GM12878 (cell line): ENCODE measurements around the gene ELMO2. TPM values are rescaled to one million over a fixed set of nuclear protein-coding genes. Genes with fewer than 3 reads are reported as not detected.

ENCODE experiments used
- ATAC-seq: fragments of 200-7000 bp; cut with Tn5 transposase; 3 replicates; pipeline ENCODE4 v1.9.1; 2020; ENCODE audit warnings: mild to moderate bottlenecking, moderate library complexity
- BruUV-seq: library from RNA; stranded (reverse); fragments of 400-500 nt; replicated peaks from 2 replicates; lab custom pipeline; 2021; lab: Mats Ljungman, UMichigan
- CTCF ChIA-PET: fragments of 300-600 bp; sonication (Branson Sonifier 250); formaldehyde crosslinking; extraction: SDS; loops from one replicate; lab custom pipeline; 2021; ENCODE audit warnings: inconsistent platforms; lab: Yijun Ruan, JAX
- POLR2A ChIA-PET: fragments of 350-600 bp; formaldehyde crosslinking; extraction: SDS; loops from one replicate; lab custom pipeline; 2021; ENCODE audit warnings: inconsistent platforms; lab: Charles Lee
- RAD21 ChIA-PET: fragments of 300-600 bp; sonication (Branson Sonifier 250); formaldehyde crosslinking; loops from one replicate; lab custom pipeline; 2023; ENCODE audit warnings: antibody characterized with exemption; ENCODE audit not compliant: unreplicated experiment; lab: Charles Lee
- SMC1A ChIA-PET: fragments of 300-600 bp; sonication (Branson Sonifier 250); formaldehyde crosslinking; loops from one replicate; lab custom pipeline; 2023; ENCODE audit not compliant: unreplicated experiment, uncharacterized antibody; lab: Charles Lee
- DNase-seq: peaks from one replicate; pipeline ENCODE4 v3.0.0-alpha.2; 2011; ENCODE audit warnings: low read depth, low spot score
- FAIRE-seq: peaks from 3 replicates; lab custom pipeline; 2011; peaks lifted over from hg19 to GRCh38; lab: Jason Lieb, UNC
- H2AFZ ChIP-seq: 2 replicates; pipeline ENCODE4 v1.6.0; 2011; ENCODE audit warnings: low read depth, low read length, control low read depth; ENCODE audit not compliant: control insufficient read depth
- H3K27ac ChIP-seq: 2 replicates; pipeline ENCODE4 v1.5.1; 2011; ENCODE audit warnings: control low read depth; ENCODE audit not compliant: control insufficient read depth, insufficient read depth
- H3K27me3 ChIP-seq, 2 experiments: replicated peaks in 1 of 2; 2 replicates each; pipeline versions ENCODE4 v1.6.0 to v1.6.1; 2011; ENCODE audit warnings: low read length in 1 of 2; ENCODE audit not compliant: control insufficient read depth in 2 of 2, insufficient read depth in 2 of 2
- H3K36me3 ChIP-seq, 2 experiments: 2 replicates each; pipeline ENCODE4 v1.5.1; 2011; ENCODE audit warnings: low read length in 1 of 2; ENCODE audit not compliant: control insufficient read depth in 2 of 2, insufficient read depth in 2 of 2
- H3K4me1 ChIP-seq: 2 replicates; pipeline ENCODE4 v1.6.1; 2011; ENCODE audit warnings: mild to moderate bottlenecking, low read length, moderate library complexity, mixed read lengths; ENCODE audit not compliant: control insufficient read depth, insufficient read depth
- H3K4me2 ChIP-seq: 2 replicates; pipeline ENCODE4 v1.6.0; 2011; ENCODE audit warnings: control low read depth; ENCODE audit not compliant: control insufficient read depth, insufficient read depth
- H3K4me3 ChIP-seq: fragments of 200-600 bp; sonication (generic); 2 replicates; pipeline ENCODE4 v1.5.1; 2016
- H3K79me2 ChIP-seq: 2 replicates; pipeline ENCODE4 v1.6.0; 2011; ENCODE audit warnings: low read length; ENCODE audit not compliant: control insufficient read depth, insufficient read depth
- H3K9ac ChIP-seq: 2 replicates; pipeline ENCODE4 v1.8.0; 2011; ENCODE audit warnings: low read length, control low read depth, mixed read lengths; ENCODE audit not compliant: control insufficient read depth, insufficient read depth
- H3K9me3 ChIP-seq: replicated peaks from 3 replicates; pipeline ENCODE4 v1.5.1; 2011; ENCODE audit warnings: mild to moderate bottlenecking, low read length; ENCODE audit not compliant: control insufficient read depth, insufficient read depth
- H4K20me1 ChIP-seq: 2 replicates; pipeline ENCODE4 v1.6.0; 2011; ENCODE audit not compliant: control insufficient read depth, insufficient read depth
- ESRRA ChIP-seq: IDR thresholded peaks from 2 replicates; pipeline ENCODE4 v1.6.1; 2012; ENCODE audit warnings: mild to moderate bottlenecking, low read length, improper control_type of control experiment
- MTA3 ChIP-seq: IDR thresholded peaks from 2 replicates; pipeline ENCODE4 v1.6.1; 2012; ENCODE audit warnings: low read length, inconsistent platforms, borderline replicate concordance
- SIX5 ChIP-seq: IDR thresholded peaks from 2 replicates; pipeline ENCODE4 v1.6.1; 2011; ENCODE audit warnings: mild to moderate bottlenecking, low read depth, low read length, moderate library complexity; ENCODE audit not compliant: severe bottlenecking
- TCF12 ChIP-seq: IDR thresholded peaks from 2 replicates; pipeline ENCODE4 v1.6.1; 2011; ENCODE audit warnings: low read depth, mild to moderate bottlenecking, low read length
- WRNIP1 ChIP-seq: IDR thresholded peaks from 2 replicates; pipeline ENCODE4 v1.6.1; 2011; ENCODE audit warnings: low read depth, low read length, improper control_type of control experiment, borderline replicate concordance
- YY1 ChIP-seq: IDR thresholded peaks from 2 replicates; pipeline ENCODE4 v1.6.1; 2011; ENCODE audit warnings: low read depth, mild to moderate bottlenecking, low read length
- WGBS: methylation state at CpG from one replicate; pipeline ENCODE4 v1.1.6; 2016; ENCODE audit warnings: low lambda C conversion rate; ENCODE audit not compliant: insufficient replicate concordance, insufficient coverage; ENCODE audit errors: missing lambda C conversion rate; 5-methylcytosine and 5-hydroxymethylcytosine counted together
- in situ Hi-C: fragments of 300-500 bp; cut with MboI; formaldehyde crosslinking; loops from 9 replicates; pipeline ENCODE4 v1.14.3; 2018; ENCODE audit warnings: mixed read lengths
- intact Hi-C: fragments of 100-400 bp; cut with micrococcal nuclease; formaldehyde crosslinking; loops from one replicate; pipeline ENCODE4 v1.14.2; 2022; ENCODE audit not compliant: unreplicated experiment
- polyA plus RNA-seq, 11 experiments: library from polyadenylated mRNA; depleted of rRNA in 4 of 11; unstranded in 6 of 11; stranded (reverse) in 5 of 11; fragments of >200 nt; fragmentation: Nextera tagmentation in 4 of 11; fragmentation: Illumina TruSeq in 1 of 11; extraction: Ambion mirVana in 4 of 11; extraction: Trizol in 1 of 11; gene quantifications; 1 replicate in 1 of 11; 2 replicates in 10 of 11; pipeline versions ENCODE4 v1.2.1 to v1.2.3, GENCODE V29; 2011 to 2016; ENCODE audit warnings: inconsistent platforms in 2 of 11, missing spikeins in 2 of 11, low read depth in 1 of 11
- total RNA-seq, 4 experiments: library from RNA; depleted of rRNA in 3 of 4; stranded (reverse); fragments of >200 nt in 3 of 4; fragmentation: Illumina TruSeq in 1 of 4; extraction: Trizol in 1 of 4; gene quantifications; 2 replicates each; pipeline versions ENCODE4 v1.2.1 to v1.2.3, GENCODE V29; 2013 to 2021
- TF ChIP-seq, protein P1 (sequence below): IDR thresholded peaks from 2 replicates; pipeline ENCODE4 v1.6.1; 2012; ENCODE audit warnings: mild to moderate bottlenecking, low read depth, low read length
- TF ChIP-seq, protein P2 (sequence below): fragments of 450-650 bp; IDR thresholded peaks from 2 replicates; pipeline ENCODE4 v1.6.1; 2017; ENCODE audit warnings: antibody characterized with exemption, mild to moderate bottlenecking, moderate library complexity

Gene ELMO2
- total and polyA plus RNA-seq, 10 of the 15 experiments (the other 5 are each of a cell fraction or from before 2014, with no cell fraction given): 14.2 to 40.2 (median 37.6) TPM

DNA sequence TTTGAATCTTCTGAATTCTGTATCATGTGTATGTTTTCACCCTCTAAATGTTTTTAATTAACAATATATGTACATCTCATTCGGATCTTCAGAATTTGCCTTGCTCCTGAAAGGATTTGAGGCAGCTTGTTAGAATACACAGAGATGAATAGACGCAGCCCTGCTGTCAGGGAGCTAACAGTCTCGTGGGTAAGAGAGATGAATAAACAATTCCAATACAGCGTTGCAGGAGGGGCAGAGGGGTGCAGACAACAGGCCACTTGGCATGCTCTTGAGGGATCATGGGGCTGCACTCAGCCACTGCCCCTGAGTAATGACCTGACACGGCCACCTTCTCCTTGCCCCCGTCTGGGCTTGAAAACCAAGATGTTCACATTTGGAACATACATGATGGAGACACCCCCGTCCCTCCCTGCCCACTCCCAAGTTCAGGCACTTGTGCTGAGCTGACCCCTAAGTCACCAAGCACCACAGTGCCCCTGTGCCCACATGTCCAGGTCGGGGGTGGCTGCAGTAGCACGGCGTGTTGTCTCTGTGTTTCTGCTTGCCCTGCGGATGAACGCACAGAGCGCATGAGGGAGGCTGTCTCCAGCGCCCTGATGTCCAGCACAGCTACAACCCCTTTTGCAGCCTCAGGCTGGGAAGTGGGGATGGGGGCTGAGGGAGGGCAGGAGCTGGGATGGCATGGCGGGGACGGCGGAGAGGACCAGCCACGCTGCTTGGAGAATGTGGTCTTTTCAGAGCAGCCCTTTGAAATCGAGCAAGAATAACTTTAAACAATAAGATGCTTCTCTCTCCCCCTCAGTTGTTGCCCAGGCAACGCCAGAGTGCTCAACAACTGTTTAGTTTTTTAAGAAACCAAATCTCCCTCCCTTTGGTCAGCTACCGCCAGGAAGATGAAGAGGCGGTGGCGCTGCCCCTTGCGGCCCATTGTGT lies 65.1 kb downstream of the ELMO2 start:
- TF ChIP-seq TCF12 (no peak), YY1 (no peak), SIX5 (no peak), WRNIP1 (no peak), MTA3 (no peak), ESRRA (no peak)
- TF ChIP-seq, protein P1, sequence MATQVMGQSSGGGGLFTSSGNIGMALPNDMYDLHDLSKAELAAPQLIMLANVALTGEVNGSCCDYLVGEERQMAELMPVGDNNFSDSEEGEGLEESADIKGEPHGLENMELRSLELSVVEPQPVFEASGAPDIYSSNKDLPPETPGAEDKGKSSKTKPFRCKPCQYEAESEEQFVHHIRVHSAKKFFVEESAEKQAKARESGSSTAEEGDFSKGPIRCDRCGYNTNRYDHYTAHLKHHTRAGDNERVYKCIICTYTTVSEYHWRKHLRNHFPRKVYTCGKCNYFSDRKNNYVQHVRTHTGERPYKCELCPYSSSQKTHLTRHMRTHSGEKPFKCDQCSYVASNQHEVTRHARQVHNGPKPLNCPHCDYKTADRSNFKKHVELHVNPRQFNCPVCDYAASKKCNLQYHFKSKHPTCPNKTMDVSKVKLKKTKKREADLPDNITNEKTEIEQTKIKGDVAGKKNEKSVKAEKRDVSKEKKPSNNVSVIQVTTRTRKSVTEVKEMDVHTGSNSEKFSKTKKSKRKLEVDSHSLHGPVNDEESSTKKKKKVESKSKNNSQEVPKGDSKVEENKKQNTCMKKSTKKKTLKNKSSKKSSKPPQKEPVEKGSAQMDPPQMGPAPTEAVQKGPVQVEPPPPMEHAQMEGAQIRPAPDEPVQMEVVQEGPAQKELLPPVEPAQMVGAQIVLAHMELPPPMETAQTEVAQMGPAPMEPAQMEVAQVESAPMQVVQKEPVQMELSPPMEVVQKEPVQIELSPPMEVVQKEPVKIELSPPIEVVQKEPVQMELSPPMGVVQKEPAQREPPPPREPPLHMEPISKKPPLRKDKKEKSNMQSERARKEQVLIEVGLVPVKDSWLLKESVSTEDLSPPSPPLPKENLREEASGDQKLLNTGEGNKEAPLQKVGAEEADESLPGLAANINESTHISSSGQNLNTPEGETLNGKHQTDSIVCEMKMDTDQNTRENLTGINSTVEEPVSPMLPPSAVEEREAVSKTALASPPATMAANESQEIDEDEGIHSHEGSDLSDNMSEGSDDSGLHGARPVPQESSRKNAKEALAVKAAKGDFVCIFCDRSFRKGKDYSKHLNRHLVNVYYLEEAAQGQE: no peak
- TF ChIP-seq, protein P2, sequence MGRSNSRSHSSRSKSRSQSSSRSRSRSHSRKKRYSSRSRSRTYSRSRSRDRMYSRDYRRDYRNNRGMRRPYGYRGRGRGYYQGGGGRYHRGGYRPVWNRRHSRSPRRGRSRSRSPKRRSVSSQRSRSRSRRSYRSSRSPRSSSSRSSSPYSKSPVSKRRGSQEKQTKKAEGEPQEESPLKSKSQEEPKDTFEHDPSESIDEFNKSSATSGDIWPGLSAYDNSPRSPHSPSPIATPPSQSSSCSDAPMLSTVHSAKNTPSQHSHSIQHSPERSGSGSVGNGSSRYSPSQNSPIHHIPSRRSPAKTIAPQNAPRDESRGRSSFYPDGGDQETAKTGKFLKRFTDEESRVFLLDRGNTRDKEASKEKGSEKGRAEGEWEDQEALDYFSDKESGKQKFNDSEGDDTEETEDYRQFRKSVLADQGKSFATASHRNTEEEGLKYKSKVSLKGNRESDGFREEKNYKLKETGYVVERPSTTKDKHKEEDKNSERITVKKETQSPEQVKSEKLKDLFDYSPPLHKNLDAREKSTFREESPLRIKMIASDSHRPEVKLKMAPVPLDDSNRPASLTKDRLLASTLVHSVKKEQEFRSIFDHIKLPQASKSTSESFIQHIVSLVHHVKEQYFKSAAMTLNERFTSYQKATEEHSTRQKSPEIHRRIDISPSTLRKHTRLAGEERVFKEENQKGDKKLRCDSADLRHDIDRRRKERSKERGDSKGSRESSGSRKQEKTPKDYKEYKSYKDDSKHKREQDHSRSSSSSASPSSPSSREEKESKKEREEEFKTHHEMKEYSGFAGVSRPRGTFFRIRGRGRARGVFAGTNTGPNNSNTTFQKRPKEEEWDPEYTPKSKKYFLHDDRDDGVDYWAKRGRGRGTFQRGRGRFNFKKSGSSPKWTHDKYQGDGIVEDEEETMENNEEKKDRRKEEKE: no peak
- ChIA-PET RAD21 (no interaction called here), POLR2A (interaction anchor here (0.7 kb wide), 1 partner anchor 239 kb away, joined by 3 read pairs; no protein-coding TSS in a partner anchor), SMC1A (no interaction called here), CTCF (interaction anchor here (1.0 kb wide), 1 partner anchor 65 kb away, joined by 3 read pairs; the partner anchor contains the start of gene ELMO2)
- Histone ChIP-seq H3K4me3 (no peak overlapping the region), H3K27me3 (peaks cover 0 to 3% of the 10 kb centered on the region in 2 experiments; a peak in 2 of 4 replicates), H2AFZ (no peak overlapping the region), H4K20me1 (no peaks in the 10 kb centered on the region), H3K27ac (no peak overlapping the region), H3K36me3 (no peaks in the 10 kb centered on the region), H3K4me2 (no peak overlapping the region), H3K4me1 (no peaks in the 10 kb centered on the region), H3K79me2 (no peaks in the 10 kb centered on the region), H3K9me3 (no peaks in the 10 kb centered on the region), H3K9ac (no peak overlapping the region)
- intact Hi-C loops: no loop called here
- whole genome bisulfite sequencing: 53% methylated on average over 24 of the region's 24 CpGs
- FAIRE-seq (no peak), DNase-seq (no peak), ATAC-seq (no peak)
- BruUV-seq: no TSS peak
- in situ Hi-C loops: no loop called here
